ENCODE data around the gene DGKB. TPM values are rescaled to one million over a fixed set of nuclear protein-coding genes. Genes with fewer than 3 reads are reported as not detected.

Gene DGKB
- total RNA-seq, 6 experiments from 2014 or later = 0.11 to 0.16 (median 0.13) TPM; not detected in 2

DNA sequence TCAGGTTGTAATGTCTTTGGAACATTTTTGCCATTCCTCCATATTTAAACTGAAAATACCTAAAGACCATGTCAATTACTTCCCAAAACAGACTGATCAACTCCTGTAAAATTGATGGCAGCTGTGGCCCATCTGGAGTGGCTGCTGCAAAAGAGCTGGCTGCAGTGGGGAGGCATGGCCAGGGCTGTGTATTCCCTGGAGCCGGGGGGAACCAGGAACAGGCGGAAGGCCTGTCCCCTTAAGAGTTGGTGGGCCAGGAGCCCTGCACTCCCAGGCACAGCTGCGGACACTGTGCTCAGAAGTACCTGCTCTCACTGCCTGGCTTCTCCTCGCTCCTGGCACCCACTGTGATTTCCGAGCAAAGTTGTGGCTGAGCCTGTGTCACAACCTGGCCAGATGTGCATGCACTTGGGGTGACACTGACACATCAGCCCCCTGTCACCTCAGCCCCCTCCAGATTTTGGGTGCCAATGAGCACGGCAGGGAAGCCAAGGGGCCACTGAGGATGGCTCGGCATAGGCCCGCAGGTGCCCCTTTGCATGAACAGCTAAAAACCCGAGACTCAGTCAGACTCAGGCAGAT is 116.1 kb downstream of the DGKB start:
- H3K27ac ChIP-seq = no peak overlapping the region
- 40% methylated on average over 1 of the region's 9 CpGs for WGBS (ENCODE audit: insufficient coverage, low coverage, low lambda C conversion rate, missing lambda C conversion rate)
- DNase-seq = no peak
- H3K27me3 ChIP-seq = no peaks in the 10 kb centered on the region
- no peak for ATAC-seq
- TF ChIP-seq POLR2A (IDR thresholded peaks at IDR 0.05) = no peak
- TF ChIP-seq, protein P1, sequence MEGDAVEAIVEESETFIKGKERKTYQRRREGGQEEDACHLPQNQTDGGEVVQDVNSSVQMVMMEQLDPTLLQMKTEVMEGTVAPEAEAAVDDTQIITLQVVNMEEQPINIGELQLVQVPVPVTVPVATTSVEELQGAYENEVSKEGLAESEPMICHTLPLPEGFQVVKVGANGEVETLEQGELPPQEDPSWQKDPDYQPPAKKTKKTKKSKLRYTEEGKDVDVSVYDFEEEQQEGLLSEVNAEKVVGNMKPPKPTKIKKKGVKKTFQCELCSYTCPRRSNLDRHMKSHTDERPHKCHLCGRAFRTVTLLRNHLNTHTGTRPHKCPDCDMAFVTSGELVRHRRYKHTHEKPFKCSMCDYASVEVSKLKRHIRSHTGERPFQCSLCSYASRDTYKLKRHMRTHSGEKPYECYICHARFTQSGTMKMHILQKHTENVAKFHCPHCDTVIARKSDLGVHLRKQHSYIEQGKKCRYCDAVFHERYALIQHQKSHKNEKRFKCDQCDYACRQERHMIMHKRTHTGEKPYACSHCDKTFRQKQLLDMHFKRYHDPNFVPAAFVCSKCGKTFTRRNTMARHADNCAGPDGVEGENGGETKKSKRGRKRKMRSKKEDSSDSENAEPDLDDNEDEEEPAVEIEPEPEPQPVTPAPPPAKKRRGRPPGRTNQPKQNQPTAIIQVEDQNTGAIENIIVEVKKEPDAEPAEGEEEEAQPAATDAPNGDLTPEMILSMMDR (IDR thresholded peaks at IDR 0.05) = no peak
- no peak overlapping the region for H3K4me3 ChIP-seq
- H3K4me1 ChIP-seq = no peaks in the 10 kb centered on the region
- H3K9me3 ChIP-seq = no peaks in the 10 kb centered on the region
- H3K36me3 ChIP-seq = no peaks in the 10 kb centered on the region
- intact Hi-C loops (cut with DNase I) = no loop called here

DNA sequence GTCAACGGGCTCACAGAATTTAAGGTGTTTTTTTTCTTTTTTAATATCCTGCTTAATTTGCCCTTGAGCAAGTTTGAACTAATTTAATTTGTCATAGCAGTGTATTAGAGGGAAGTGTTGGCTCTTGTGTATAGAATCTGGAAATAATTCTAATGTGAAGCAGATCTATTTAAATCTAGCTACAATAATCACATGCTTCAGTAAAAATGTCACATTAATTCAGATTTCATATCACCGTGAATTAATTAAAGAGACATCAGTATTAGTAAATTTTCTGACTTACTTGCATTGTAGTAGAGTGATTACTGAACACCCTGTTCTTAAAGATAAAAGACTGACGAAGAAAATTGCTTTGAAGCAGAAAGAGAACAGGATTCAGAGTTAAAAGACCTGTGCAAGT is 124.7 kb downstream of the DGKB start:
- TF ChIP-seq, protein P1 (IDR thresholded peaks at IDR 0.05) = no peak
- TF ChIP-seq POLR2A (IDR thresholded peaks at IDR 0.05) = no peak
- WGBS (ENCODE audit: insufficient coverage, low coverage, low lambda C conversion rate, missing lambda C conversion rate) = 76% methylated on average over 3 of the region's 3 CpGs
- Histone ChIP-seq H3K27me3 (no peaks in the 10 kb centered on the region), H3K4me3 (no peak overlapping the region), H3K36me3 (no peaks in the 10 kb centered on the region), H3K9me3 (no peaks in the 10 kb centered on the region), H3K4me1 (no peaks in the 10 kb centered on the region), H3K27ac (no peak overlapping the region)
- DNase-seq (no peak), ATAC-seq (no peak)
- intact Hi-C loops (cut with DNase I) = no loop called here

DNA sequence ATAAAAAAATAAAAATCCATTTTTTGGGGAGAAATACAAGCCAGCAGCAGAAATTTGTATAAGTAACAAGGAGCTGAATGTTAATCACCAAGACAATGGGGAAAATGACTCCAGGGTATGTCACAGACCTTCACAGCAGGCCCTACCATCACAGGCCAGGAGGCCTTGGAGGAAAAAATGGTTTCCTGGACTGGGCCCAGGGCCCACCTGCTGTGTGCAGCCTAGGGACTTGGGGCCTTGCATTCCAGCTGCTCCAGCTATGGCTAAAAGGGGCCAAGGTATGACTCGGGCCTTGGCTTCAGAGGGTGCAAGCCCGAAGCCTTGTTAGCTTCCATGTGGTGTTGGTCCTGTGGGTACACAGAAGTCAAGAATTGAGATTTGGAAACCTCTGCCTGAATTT is 126.3 kb downstream of the DGKB start:
- no peak overlapping the region for H3K4me3 ChIP-seq
- H3K36me3 ChIP-seq = no peaks in the 10 kb centered on the region
- H3K27ac ChIP-seq = no peak overlapping the region
- no peak for TF ChIP-seq POLR2A (IDR thresholded peaks at IDR 0.05)
- TF ChIP-seq, protein P1 (IDR thresholded peaks at IDR 0.05) = no peak
- intact Hi-C loops (cut with DNase I) = no loop called here
- no peaks in the 10 kb centered on the region for H3K4me1 ChIP-seq
- ATAC-seq (no peak), DNase-seq (no peak)
- no peaks in the 10 kb centered on the region for H3K9me3 ChIP-seq
- no peaks in the 10 kb centered on the region for H3K27me3 ChIP-seq
- WGBS (ENCODE audit: insufficient coverage, low coverage, low lambda C conversion rate, missing lambda C conversion rate) = no CpG with 5 or more reads among the region's 2 CpGs

DNA sequence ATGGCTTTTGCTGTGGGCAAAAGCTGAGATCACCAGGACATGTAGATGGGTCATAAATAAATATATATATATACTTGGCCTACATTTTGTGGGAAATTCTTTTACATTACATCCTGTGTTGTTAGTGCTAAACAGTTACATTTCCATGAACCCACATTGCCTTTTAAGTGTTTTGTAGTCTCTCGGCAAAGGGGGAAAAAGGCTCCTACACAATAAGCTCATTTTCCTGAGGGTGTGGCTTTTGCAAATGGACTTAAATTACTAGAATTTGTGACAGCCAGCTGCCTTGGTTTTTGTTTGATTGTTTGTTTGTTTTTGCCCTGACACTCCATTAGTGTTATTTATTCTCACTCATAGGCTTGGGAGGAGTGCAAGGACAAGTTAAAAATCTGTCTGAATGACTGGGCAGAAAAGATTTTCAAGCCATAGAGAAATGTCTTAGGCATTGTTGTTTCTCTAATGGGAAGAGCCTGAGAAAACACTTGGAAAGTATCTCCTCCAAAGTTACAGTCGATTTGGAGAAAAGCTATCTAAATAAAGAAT is 128.8 kb downstream of the DGKB start:
- intact Hi-C loops (cut with DNase I) = no loop called here
- H3K27me3 ChIP-seq = no peaks in the 10 kb centered on the region
- no peaks in the 10 kb centered on the region for H3K9me3 ChIP-seq
- DNase-seq (no peak), ATAC-seq (no peak)
- H3K36me3 ChIP-seq = no peaks in the 10 kb centered on the region
- WGBS (ENCODE audit: insufficient coverage, low coverage, low lambda C conversion rate, missing lambda C conversion rate) = 45% methylated on average over 2 of the region's 2 CpGs
- no peak overlapping the region for H3K27ac ChIP-seq
- no peak for TF ChIP-seq POLR2A (IDR thresholded peaks at IDR 0.05)
- TF ChIP-seq, protein P1 (IDR thresholded peaks at IDR 0.05) = no peak
- H3K4me3 ChIP-seq = no peak overlapping the region
- no peaks in the 10 kb centered on the region for H3K4me1 ChIP-seq
